Middle frontal gyrus (tissue), 1 donor: ENCODE results near the gene ELAC1.
"Not testable (repeated sequence)": the region's sequence is repeated elsewhere in the genome, so short reads cannot be mapped to it uniquely, and the experiment has no call there.

Source experiments
- DNase-seq: peaks from one replicate; pipeline ENCODE4 v3.0.0-alpha.2; 2015; ENCODE audit warnings: low spot score; ENCODE audit errors: extremely low spot score

ELAC1 gene, protein sequence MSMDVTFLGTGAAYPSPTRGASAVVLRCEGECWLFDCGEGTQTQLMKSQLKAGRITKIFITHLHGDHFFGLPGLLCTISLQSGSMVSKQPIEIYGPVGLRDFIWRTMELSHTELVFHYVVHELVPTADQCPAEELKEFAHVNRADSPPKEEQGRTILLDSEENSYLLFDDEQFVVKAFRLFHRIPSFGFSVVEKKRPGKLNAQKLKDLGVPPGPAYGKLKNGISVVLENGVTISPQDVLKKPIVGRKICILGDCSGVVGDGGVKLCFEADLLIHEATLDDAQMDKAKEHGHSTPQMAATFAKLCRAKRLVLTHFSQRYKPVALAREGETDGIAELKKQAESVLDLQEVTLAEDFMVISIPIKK

DNA sequence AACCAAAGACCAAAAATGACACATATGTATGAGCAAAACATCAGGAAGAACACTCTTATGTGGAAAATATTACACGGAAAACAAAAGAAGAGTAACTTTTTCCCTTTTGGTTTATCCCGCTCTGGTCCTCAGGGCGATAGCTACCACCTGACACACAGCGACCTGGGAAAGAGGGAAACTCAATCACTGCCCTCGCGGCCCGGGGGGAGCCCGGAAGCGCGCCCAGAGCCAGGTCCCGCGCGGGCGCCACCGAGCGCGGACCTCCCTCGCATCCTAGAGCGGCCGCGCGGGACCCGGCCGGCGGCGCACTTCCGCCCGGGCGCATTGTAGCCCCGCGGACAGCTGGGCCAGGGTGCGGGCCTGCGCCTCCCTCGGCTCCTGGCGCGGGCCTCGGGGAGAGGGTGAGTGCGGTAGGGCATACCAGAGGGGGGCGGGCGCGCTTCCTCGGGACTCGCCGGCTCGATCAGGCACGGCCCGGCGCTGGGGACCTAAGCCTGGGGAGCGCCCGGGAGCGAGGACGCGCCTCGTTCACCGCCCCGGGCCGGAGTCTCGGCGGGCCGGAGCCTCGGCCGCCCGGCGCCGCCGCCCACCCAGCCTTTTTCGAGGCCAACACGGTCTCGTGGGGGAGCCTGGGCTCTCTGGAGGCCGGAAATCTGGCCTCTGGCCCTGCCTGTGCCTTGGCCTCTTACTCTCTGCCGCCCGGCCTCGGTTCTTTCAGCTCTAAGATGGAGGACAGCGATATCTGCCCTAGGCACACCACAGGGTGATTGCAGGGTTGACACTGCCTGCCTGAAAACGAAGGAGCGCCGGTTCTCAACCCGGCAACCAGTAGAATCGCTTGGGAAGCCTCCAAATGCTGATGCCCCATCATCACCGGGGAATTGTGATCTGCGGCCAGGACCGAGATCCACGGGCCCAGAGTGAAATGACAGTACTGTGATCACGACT lies at the start of gene ELAC1:
Gene ELAC1, plus strand, starts transcription at position 327 of the 948 bp plus-strand sequence. CDS start 6,365 bp downstream, outside the sequence.
- DNase-seq: peak; percentile 76

DNA sequence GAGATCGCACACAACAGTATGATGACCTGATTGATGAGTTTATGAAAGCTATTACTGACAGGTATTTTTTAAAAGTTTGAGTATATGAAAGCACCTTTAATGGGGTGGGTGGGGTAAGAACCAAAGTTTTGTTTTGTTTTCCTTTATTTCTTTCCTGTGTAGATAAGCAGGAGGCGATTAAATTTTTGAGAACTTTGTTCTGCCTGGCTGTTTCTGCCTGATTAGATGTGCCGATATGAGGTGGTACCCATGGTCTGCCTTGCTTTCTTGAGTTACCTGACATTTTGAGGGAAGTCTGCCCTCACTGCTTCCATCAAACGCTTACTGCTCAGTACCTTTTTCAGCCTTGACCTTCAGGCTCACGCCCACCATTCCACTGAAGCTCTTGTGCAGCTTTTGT lies 49.7 kb upstream of the ELAC1 start:
- no peak for DNase-seq

DNA sequence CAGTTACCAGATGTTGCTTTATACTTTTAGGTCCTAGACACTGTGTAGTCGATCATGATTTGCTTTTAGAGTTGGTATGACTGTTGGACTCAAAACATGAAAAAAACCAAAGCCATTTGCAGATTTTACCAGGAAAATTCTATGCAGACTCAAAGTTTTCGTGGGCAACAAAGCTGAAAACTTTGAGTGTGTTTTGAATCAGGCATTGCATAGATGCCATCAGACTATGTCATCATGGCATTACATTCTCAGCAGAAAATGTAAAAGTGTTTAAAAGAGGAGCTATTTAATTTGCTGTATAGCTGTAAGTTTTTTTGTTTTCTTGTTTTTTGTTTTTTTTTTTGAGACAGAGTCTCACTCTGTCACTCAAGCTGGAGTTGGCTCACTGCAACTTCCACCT lies 43.5 kb upstream of the ELAC1 start:
- no peak for DNase-seq

DNA sequence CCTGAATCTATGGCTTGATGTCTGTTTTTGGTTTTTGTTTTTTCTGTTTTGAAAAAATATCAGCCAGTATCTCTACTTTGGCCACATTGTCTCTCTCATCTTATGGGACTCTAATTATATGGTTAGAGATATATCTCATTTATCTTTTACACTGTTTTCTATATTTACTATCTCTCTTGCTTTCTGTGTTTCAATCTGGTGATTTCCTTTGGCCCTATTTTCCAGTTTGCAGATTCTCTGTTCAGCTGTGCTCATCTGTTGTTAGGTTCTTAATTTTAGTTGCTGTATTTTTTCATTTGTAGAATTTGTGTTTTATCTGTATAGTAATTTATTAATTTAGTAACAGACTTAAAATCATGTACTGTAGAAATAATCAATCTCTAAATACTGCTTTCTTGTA lies 41.3 kb upstream of the ELAC1 start:
- DNase-seq: no peak

DNA sequence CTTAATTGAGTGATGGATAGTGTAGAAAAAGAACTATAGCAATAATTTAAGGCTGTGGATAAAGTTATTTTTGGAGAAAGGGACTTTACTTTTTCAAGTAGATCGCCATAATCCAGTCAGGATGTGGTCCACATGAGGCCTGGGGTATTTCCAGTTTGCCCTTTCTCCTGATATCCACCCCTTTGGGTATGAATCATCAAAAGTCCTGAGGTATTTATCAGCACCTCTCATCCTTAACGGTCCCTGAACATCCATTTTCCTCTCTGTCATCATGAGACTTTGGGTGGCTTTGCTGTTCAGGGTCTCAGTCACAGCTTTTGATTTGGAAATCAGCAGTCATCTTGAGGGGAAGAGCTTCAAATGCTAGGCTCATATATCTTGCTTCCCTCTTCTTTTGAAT lies 39.3 kb upstream of the ELAC1 start:
- no peak for DNase-seq

DNA sequence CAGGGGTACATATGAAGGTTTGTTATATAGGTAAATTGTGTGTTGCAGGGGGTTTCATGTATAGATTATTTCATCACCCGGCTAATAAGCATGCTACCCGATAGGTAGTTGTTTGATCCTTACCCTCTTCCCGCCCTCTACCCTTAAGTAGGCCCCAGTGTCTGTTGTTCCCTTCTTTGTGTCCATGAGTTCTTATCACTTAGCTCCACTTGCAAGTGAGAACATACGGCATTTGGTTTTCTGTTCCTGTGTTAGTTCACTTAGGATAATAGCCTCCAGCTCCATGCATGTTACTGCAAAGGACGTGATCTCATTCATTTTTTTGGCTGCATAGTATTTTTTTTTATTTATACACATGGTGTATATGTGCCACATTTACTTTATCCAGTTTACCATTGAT lies 34.2 kb upstream of the ELAC1 start:
- DNase-seq: no peak

DNA sequence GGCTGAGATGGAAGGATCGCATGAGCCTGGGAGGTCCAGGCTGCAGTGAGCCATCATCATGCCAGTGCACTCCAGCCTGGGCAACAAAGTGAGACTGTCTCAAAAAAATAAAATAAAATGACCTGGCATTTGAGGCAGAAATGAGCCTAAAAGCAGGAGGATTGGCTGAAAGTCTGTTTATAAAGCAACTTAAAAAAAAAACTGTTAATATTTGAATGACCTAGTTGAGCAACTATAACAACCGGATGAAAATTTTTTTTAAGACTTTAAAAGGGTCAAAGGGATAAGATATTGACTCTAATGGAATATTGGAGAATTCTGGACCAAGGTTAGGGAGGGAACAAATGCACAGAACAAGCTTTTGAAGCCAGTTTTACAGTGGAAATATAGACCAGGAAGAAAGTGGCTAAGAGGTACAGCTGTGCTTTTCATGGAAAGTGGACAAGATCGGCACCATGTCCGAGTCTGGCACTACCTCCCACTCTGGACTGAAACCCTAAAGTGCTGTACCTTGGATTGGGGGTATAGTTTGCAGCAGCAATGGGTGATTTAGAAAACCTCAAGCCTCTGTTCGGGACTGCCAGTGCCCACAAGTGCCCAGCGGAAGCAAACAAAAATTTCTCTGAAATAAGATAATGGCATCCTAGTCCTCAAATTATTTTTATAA lies 33.2 kb upstream of the ELAC1 start:
- DNase-seq: no peak

DNA sequence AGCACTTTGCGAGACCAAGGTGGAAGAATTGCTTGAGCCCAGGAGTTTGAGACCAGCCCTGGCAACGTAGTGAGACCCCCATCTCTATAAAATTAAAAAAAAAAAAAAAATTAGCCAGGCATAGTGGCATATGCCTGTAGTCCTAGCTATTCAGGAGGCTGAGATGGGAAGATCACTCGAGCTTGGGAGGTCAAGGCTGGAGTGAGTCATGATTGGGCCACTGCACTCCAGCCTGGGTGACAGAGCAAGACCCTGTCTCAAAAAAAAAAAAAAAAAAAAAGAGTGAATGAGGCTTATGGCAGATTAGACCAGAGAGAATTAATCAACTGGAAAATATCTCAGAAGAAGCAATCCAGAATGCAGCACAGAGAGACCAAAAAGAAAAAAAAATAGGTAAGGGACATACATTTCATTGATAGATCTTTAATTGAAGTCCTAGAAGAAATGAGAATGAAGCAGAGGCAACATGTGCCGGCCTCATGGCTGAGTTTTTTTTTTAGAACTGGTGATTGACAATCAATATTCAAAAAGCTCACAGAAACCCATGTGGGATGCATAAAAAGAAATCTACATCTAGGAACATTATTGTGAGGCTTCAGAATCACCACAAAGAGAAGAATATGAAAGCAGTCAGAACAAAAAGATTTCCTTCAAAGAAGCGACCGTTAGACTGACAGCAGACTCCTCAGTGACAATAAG lies 32.2 kb upstream of the ELAC1 start:
- no peak for DNase-seq

DNA sequence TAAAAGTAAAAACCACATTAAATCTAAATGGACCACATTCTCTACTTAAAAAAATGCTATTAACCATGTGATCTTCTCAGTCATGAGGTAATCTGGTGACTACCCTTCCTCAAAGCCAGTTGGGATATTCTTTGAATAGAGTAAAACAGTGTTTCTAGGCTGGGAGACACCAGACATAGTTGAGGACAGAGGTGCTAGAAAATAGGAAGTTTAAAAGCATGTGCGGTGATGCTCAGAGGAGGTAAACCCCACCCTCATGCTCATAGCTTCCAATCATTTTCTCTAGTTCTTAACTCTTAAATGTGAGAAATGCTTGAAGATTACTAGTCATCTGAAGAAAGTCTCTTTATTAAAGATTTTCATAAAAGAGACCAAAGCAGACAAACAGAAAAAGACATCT lies 30.7 kb upstream of the ELAC1 start:
- DNase-seq: no peak

DNA sequence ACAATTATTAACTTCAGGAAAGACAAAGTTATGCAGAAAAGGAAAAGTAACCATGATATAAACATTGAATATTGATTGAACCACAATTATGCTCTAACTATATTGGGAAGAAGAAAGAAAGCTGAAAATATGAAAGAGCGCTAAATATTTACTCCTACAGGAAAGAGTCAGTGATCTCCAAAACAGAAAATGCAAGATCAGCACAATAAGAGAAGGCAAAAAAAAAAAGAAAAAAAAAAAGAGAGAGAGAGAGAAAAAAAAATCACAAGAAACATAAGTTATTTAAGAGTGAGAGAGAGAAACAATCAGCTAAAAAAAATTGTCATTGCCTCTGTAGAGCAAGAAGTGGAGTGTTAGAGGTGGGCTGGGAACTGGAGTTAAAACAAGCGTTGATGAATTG lies 28.9 kb upstream of the ELAC1 start:
- DNase-seq: no peak

DNA sequence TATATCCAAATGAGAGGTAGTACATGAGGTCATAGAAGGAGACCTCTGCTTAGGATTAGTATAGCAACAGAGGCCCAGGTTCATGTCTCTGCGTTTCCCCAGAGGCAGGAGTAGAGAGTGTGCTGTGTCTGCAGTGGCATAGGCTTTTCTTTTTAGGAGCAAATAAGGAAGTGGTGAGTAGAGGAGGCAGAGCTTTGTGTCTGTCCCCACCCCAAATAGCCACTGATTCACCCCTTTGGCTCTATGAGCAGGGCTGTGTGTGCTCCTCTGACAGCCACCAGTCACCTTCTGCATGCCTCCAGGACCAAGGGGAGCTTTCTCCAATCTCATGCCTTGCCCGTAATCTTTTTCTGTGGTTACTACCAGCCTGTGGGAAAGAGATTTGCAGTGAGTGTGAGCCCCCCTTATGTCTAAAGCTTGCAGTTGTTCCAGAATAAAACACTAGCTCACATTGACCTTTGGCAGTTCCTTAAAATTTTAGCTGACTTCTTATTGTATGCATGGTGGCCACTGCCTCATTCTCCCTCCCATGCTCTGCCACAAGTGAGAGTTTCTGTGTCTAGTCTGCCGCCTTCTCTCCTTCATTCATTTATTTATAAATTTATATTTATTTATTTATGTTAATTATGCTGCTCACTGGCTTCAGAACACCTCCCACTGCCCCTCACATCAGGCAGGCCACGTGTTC lies 23.5 kb upstream of the ELAC1 start:
- no peak for DNase-seq

DNA sequence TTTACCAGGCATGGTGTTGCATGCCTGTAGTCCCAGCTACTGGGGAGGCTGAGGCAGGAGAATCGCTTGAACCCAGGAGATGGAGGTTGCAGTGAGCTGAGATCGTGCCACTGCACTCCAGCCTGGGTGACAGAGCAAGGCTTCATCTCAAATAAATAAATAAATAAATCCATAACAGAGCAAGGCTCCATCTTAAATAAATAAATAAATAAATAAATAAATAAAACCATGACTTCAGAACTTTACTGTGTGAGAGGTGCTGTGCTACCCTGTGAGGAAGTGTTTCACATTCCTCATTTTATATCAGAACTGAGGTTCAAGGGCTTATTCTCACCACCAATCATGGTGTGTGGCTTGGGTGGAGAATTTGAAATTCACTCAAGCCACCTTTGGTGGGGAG lies 21.9 kb upstream of the ELAC1 start:
- DNase-seq: not testable (repeated sequence)

DNA sequence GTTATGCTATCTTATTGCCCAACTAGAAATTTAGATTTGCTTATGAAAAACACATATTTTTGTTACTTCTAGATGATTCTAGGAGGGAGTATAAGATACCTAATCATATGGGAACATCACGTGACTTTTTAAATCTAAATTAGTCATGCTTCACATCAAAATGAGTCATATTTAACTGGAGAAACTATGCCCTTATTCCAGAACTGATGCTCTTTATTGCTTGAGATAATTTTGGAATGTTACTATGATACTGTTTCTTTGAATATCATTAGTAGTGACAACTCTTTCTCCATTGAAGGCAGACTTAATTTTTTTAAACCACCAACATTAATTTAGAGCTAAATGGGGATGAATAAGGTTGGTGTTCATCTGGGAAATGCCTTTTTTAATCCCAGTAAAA lies 19.9 kb upstream of the ELAC1 start:
- no peak for DNase-seq

DNA sequence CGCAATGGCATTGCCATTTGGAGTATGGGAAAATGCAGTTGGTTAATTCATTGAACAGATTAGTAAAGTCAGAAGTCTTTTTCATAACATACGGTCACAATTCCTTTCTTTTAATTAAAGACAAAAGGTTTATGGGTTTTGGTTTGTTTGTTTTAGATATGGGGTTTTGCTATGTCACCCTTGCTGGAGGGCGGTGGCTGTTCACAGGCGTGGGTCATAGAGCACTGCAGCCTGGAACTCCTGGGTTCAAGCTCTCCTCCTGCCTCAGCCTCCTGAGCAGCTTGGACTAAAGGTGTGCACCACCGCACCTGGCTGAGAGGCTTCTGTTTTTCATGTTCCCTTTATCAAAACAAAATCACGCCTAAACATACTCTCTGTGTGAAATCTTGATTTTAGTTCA lies 18.7 kb upstream of the ELAC1 start:
- DNase-seq: no peak

DNA sequence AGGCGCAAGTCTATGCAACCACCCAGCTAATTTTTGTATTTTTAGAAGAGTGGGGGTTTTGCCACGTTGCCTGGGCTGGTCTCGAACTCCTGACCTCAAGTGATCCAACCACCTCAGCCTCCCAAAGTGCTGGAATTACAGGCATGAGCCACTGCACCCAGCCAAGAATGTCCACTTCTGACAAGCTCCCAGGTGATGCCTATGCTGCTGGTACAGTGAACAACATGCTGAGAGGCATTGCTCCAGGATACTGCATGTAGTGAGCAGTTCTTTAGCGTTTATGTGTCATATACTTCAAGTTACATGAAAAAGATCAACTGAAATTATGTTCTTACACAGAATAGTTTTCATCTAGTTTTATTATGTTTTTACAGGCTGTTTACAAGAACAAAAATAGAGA lies 17.2 kb upstream of the ELAC1 start:
- DNase-seq: no peak

DNA sequence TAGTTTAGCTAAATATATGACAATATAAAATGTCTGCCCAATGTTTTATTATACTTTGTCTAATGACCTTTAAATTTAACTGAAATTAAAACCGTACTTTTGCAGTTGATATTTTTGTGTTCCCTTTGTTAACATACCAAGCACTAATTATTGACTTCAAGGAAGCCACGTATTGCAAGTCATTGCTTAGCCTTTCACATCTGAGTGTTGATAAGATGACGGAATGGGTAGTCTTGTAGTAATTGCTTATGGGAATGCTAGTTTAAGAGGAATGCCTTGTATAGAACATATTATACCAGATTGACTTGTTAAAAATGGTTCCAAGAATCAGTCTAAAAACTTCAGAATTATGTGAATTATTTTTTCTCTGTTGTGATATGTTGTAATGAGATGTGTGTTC lies 14.0 kb upstream of the ELAC1 start:
- DNase-seq: no peak

DNA sequence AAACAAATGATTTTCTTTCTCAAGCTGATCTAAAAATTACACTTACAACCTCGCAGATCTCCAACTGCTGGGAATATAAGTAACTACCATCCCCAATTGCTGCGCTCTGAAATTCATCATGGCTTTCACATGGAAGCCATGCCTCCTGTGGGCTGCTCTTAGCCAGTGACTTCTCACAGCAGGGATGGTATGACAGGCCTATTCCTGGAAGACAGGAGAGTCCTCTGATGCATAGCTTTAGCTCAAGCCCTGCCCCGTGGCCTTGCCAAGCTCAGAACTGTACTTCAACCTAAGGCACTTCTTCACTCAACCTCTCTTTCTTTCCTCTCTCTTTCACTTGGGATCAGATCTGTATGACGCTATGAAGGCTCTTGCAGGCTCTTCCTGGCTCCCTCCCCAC lies 12.6 kb upstream of the ELAC1 start:
- DNase-seq: no peak

DNA sequence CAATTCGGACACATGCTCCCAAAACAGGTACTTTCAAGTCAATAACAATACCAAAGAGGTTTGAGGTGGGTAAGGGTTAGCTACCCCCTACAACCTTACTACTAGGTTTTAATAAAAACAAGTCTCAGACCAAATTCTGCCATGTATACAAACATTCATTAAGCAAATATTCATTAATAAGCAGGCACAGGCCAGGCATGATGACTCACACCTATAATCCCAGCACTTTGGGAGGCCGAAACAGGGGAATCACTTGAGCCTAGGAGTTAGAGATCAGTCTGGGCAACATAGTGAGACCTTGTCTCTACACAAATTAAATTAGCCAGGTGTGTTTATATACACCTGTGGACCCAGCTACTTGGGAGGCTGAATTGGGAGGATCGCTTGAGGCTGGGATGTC lies 11.7 kb upstream of the ELAC1 start:
- DNase-seq: no peak

DNA sequence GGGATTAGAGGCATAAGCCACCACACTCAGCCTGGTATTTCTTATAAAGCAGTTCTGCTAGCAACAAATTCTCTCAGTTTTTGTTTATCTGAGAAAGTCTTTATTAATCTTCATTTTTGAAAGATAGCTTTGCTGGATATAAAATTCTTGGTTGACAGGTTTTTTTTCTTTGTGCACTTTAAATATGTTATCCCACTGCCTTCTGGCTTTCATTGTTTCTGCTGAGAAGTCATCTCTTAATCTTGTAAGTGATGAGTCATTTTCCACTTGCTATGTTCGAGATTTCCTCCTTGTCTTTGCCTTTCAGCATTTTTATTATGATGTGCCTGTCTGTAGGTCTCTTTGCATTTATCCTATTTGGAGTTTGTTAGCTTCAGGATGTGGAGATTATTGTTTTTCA lies 5.9 kb upstream of the ELAC1 start:
- no peak for DNase-seq

DNA sequence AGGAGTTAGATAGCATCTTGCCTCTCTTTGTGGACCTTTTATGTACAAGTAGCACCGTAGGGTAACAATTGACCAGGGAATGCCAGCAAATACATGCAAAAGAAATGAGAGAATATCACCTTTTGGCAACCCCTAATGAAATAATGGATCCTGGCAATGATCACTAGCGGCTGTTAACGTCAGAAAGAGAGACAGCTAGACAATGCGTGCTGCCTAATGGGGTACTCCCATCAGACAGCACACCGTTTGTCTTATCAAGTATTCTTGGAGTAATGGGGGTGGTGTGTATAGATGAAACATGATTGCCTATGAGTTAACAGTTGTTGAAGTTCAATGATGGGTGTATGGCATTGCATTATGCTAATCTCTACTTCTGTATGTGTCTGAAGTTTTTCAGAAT lies 1.6 kb downstream of the ELAC1 start:
- no peak for DNase-seq

DNA sequence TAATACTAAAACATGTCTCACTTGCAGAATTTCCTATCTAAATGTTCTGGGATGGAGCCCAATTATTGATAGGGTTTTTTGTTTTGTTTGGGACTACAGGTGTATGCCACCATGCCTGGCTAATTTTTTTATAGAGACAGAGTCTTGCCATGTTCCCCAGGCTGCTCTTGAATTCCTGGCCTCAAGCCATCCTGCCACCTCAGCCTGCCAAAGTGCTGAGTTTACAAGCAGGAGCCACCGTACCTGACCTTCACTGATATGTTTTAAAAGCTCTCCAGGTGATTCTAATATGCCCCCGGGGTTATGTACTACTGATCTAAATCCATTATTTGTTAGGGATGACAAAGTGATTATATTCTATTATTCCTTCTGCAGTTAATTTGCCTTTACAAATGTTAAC lies 2.2 kb downstream of the ELAC1 start:
- DNase-seq: no peak
